ENCODE data around the gene MPV17L.
"Not testable (repeated sequence)": the region's sequence is repeated elsewhere in the genome, so short reads cannot be mapped to it uniquely, and the experiment has no call there.

MPV17L gene

GRCh38 chr16:15396509-15396829, 915 bp downstream of the MPV17L start:
- H3K4me3 ChIP-seq (ENCODE audit: low read length): peak overlapping the region; percentile 65
- not testable (repeated sequence) for H3K4me1 ChIP-seq (ENCODE audit: control insufficient read depth, low read depth, low read length); H3K27ac ChIP-seq (ENCODE audit: low read length); H3K36me3 ChIP-seq (ENCODE audit: control insufficient read depth, low read depth, low read length); H3K27me3 ChIP-seq (ENCODE audit: control insufficient read depth, insufficient read depth, low read length); H3K9me3 ChIP-seq (ENCODE audit: control insufficient read depth, low read depth, low read length)
- peak overlapping the region; percentile 39 for H3K9ac ChIP-seq (ENCODE audit: low read length)

- no peaks in the 10 kb centered on the region for H3K36me3 ChIP-seq (ENCODE audit: control insufficient read depth, low read depth, low read length)
- no peaks in the 10 kb centered on the region for H3K27me3 ChIP-seq (ENCODE audit: control insufficient read depth, insufficient read depth, low read length)
- H3K27ac ChIP-seq (ENCODE audit: low read length): no peak overlapping the region
- H3K4me1 ChIP-seq (ENCODE audit: control insufficient read depth, low read depth, low read length): peaks cover 6% of the 10 kb centered on the region
- H3K4me3 ChIP-seq (ENCODE audit: low read length): peak overlapping the region; percentile 65
- H3K9me3 ChIP-seq (ENCODE audit: control insufficient read depth, low read depth, low read length): no peaks in the 10 kb centered on the region
- no peak overlapping the region for H3K9ac ChIP-seq (ENCODE audit: low read length)
These were observed 1.5 kb downstream of the MPV17L start for GRCh38 chr16:15396948-15397594.

- Histone ChIP-seq H3K9me3 (ENCODE audit: control insufficient read depth, low read depth, low read length) (no peaks in the 10 kb centered on the region), H3K9ac (ENCODE audit: low read length) (no peak overlapping the region), H3K27ac (ENCODE audit: low read length) (no peak overlapping the region), H3K36me3 (ENCODE audit: control insufficient read depth, low read depth, low read length) (no peaks in the 10 kb centered on the region), H3K4me3 (ENCODE audit: low read length) (no peak overlapping the region), H3K27me3 (ENCODE audit: control insufficient read depth, insufficient read depth, low read length) (no peaks in the 10 kb centered on the region), H3K4me1 (ENCODE audit: control insufficient read depth, low read depth, low read length) (peaks cover 6% of the 10 kb centered on the region)
These were observed 3.2 kb downstream of the MPV17L start for GRCh38 chr16:15398618-15399316.

GRCh38 chr16:15399317-15399716, 3.8 kb downstream of the MPV17L start:
- no peak overlapping the region for H3K9ac ChIP-seq (ENCODE audit: low read length)
- no peak overlapping the region for H3K4me3 ChIP-seq (ENCODE audit: low read length)
- no peaks in the 10 kb centered on the region for H3K27me3 ChIP-seq (ENCODE audit: control insufficient read depth, insufficient read depth, low read length)
- H3K9me3 ChIP-seq (ENCODE audit: control insufficient read depth, low read depth, low read length): no peaks in the 10 kb centered on the region
- H3K4me1 ChIP-seq (ENCODE audit: control insufficient read depth, low read depth, low read length): peaks cover 6% of the 10 kb centered on the region
- no peak overlapping the region for H3K27ac ChIP-seq (ENCODE audit: low read length)
- no peaks in the 10 kb centered on the region for H3K36me3 ChIP-seq (ENCODE audit: control insufficient read depth, low read depth, low read length)

- not testable (repeated sequence) for H3K9ac ChIP-seq (ENCODE audit: low read length); H3K4me1 ChIP-seq (ENCODE audit: control insufficient read depth, low read depth, low read length); H3K36me3 ChIP-seq (ENCODE audit: control insufficient read depth, low read depth, low read length); H3K27me3 ChIP-seq (ENCODE audit: control insufficient read depth, insufficient read depth, low read length); H3K9me3 ChIP-seq (ENCODE audit: control insufficient read depth, low read depth, low read length); H3K27ac ChIP-seq (ENCODE audit: low read length); H3K4me3 ChIP-seq (ENCODE audit: low read length)
These were observed 4.8 kb downstream of the MPV17L start for GRCh38 chr16:15400314-15400713.

- no peaks in the 10 kb centered on the region for H3K9me3 ChIP-seq (ENCODE audit: control insufficient read depth, low read depth, low read length)
- H3K36me3 ChIP-seq (ENCODE audit: control insufficient read depth, low read depth, low read length): no peaks in the 10 kb centered on the region
- peaks cover 5% of the 10 kb centered on the region for H3K4me1 ChIP-seq (ENCODE audit: control insufficient read depth, low read depth, low read length)
- no peak overlapping the region for H3K27ac ChIP-seq (ENCODE audit: low read length)
- H3K27me3 ChIP-seq (ENCODE audit: control insufficient read depth, insufficient read depth, low read length): no peaks in the 10 kb centered on the region
- no peak overlapping the region for H3K4me3 ChIP-seq (ENCODE audit: low read length)
- no peak overlapping the region for H3K9ac ChIP-seq (ENCODE audit: low read length)
These were observed 6.4 kb downstream of the MPV17L start for GRCh38 chr16:15401972-15402371.

GRCh38 chr16:15403392-15403995, 7.9 kb downstream of the MPV17L start:
- no peak overlapping the region for H3K27ac ChIP-seq (ENCODE audit: low read length)
- H3K27me3 ChIP-seq (ENCODE audit: control insufficient read depth, insufficient read depth, low read length): no peaks in the 10 kb centered on the region
- no peaks in the 10 kb centered on the region for H3K4me1 ChIP-seq (ENCODE audit: control insufficient read depth, low read depth, low read length)
- H3K9ac ChIP-seq (ENCODE audit: low read length): no peak overlapping the region
- no peak overlapping the region for H3K4me3 ChIP-seq (ENCODE audit: low read length)
- no peaks in the 10 kb centered on the region for H3K36me3 ChIP-seq (ENCODE audit: control insufficient read depth, low read depth, low read length)
- H3K9me3 ChIP-seq (ENCODE audit: control insufficient read depth, low read depth, low read length): no peaks in the 10 kb centered on the region

GRCh38 chr16:15404091-15404490, 8.5 kb downstream of the MPV17L start:
- H3K4me3 ChIP-seq (ENCODE audit: low read length); H3K36me3 ChIP-seq (ENCODE audit: control insufficient read depth, low read depth, low read length); H3K9me3 ChIP-seq (ENCODE audit: control insufficient read depth, low read depth, low read length); H3K9ac ChIP-seq (ENCODE audit: low read length); H3K27ac ChIP-seq (ENCODE audit: low read length); H3K4me1 ChIP-seq (ENCODE audit: control insufficient read depth, low read depth, low read length); H3K27me3 ChIP-seq (ENCODE audit: control insufficient read depth, insufficient read depth, low read length): not testable (repeated sequence)

GRCh38 chr16:15404792-15405191, 9.2 kb downstream of the MPV17L start:
- Histone ChIP-seq H3K36me3 (ENCODE audit: control insufficient read depth, low read depth, low read length) (no peaks in the 10 kb centered on the region), H3K4me3 (ENCODE audit: low read length) (no peak overlapping the region), H3K27me3 (ENCODE audit: control insufficient read depth, insufficient read depth, low read length) (no peaks in the 10 kb centered on the region), H3K4me1 (ENCODE audit: control insufficient read depth, low read depth, low read length) (no peaks in the 10 kb centered on the region), H3K9me3 (ENCODE audit: control insufficient read depth, low read depth, low read length) (no peaks in the 10 kb centered on the region), H3K9ac (ENCODE audit: low read length) (no peak overlapping the region), H3K27ac (ENCODE audit: low read length) (no peak overlapping the region)

GRCh38 chr16:15407756-15408155, 12.2 kb downstream of the MPV17L start:
- not testable (repeated sequence) for H3K4me1 ChIP-seq (ENCODE audit: control insufficient read depth, low read depth, low read length); H3K9ac ChIP-seq (ENCODE audit: low read length)

GRCh38 chr16:15409476-15409875, 13.9 kb downstream of the MPV17L start:
- H3K27ac ChIP-seq (ENCODE audit: low read length); H3K4me1 ChIP-seq (ENCODE audit: control insufficient read depth, low read depth, low read length); H3K4me3 ChIP-seq (ENCODE audit: low read length); H3K9ac ChIP-seq (ENCODE audit: low read length); H3K27me3 ChIP-seq (ENCODE audit: control insufficient read depth, insufficient read depth, low read length); H3K9me3 ChIP-seq (ENCODE audit: control insufficient read depth, low read depth, low read length); H3K36me3 ChIP-seq (ENCODE audit: control insufficient read depth, low read depth, low read length): not testable (repeated sequence)

More at GRCh38 chr16:15407756-15408155, 12.2 kb downstream of the MPV17L start:
- H3K4me3 ChIP-seq (ENCODE audit: low read length); H3K9me3 ChIP-seq (ENCODE audit: control insufficient read depth, low read depth, low read length); H3K27me3 ChIP-seq (ENCODE audit: control insufficient read depth, insufficient read depth, low read length); H3K36me3 ChIP-seq (ENCODE audit: control insufficient read depth, low read depth, low read length); H3K27ac ChIP-seq (ENCODE audit: low read length): not testable (repeated sequence)

GRCh38 chr16:15415511-15415985, 20.0 kb downstream of the MPV17L start:
- no peaks in the 10 kb centered on the region for H3K27me3 ChIP-seq (ENCODE audit: control insufficient read depth, insufficient read depth, low read length)
- no peak overlapping the region for H3K9ac ChIP-seq (ENCODE audit: low read length)
- H3K36me3 ChIP-seq (ENCODE audit: control insufficient read depth, low read depth, low read length): no peaks in the 10 kb centered on the region
- no peak overlapping the region for H3K4me3 ChIP-seq (ENCODE audit: low read length)
- H3K4me1 ChIP-seq (ENCODE audit: control insufficient read depth, low read depth, low read length): no peaks in the 10 kb centered on the region
- H3K9me3 ChIP-seq (ENCODE audit: control insufficient read depth, low read depth, low read length): no peaks in the 10 kb centered on the region
- H3K27ac ChIP-seq (ENCODE audit: low read length): no peak overlapping the region
